CD14-positive monocyte (primary cell): ENCODE measurements around the gene TMTC1. TPM values are rescaled to one million over a fixed set of nuclear protein-coding genes. Genes with fewer than 3 reads are reported as not detected.

Experiments
- DNase-seq, 3 donors: peaks; one replicate each; pipeline ENCODE4 v3.0.0-alpha.2; 2011 to 2022
- H2AFZ ChIP-seq: 2 replicates; pipeline ENCODE4 v1.6.0; 2012; ENCODE audit warnings: mild to moderate bottlenecking, low read depth, low read length, inconsistent platforms; ENCODE audit not compliant: insufficient read depth, poor library complexity, severe bottlenecking
- H3K27ac ChIP-seq, 2 donors: 1 replicate in 1 of 2; 2 replicates in 1 of 2; pipeline ENCODE4 v1.5.1; 2012 to 2013; ENCODE audit warnings: low read length in 2 of 2, control low read depth in 1 of 2, inconsistent platforms in 1 of 2, low read depth in 1 of 2, mild to moderate bottlenecking in 1 of 2
- H3K27me3 ChIP-seq, 2 donors: one replicate each; pipeline versions ENCODE4 v1.6.0 to v1.6.1; 2011 to 2013; ENCODE audit warnings: low read length in 2 of 2; ENCODE audit not compliant: control insufficient read depth in 2 of 2, insufficient read depth in 2 of 2
- H3K36me3 ChIP-seq, 2 donors: replicated peaks in 1 of 2; 1 replicate in 1 of 2; 2 replicates in 1 of 2; pipeline versions ENCODE4 v1.5.1 to v1.6.1; 2012 to 2013; ENCODE audit warnings: low read length in 2 of 2, control low read depth in 1 of 2, inconsistent platforms in 1 of 2, mild to moderate bottlenecking in 1 of 2; ENCODE audit not compliant: insufficient read depth in 2 of 2, control insufficient read depth in 1 of 2
- H3K4me1 ChIP-seq, 2 donors: 1 replicate in 1 of 2; 2 replicates in 1 of 2; pipeline versions ENCODE4 v1.5.1 to v1.6.1; 2012 to 2013; ENCODE audit warnings: low read length in 2 of 2, control low read depth in 1 of 2, inconsistent platforms in 1 of 2, mild to moderate bottlenecking in 1 of 2, moderate library complexity in 1 of 2; ENCODE audit not compliant: insufficient read depth in 2 of 2, control insufficient read depth in 1 of 2
- H3K4me2 ChIP-seq: replicated peaks from 2 replicates; pipeline ENCODE3; 2012; ENCODE audit warnings: low read length, moderate library complexity, mild to moderate bottlenecking; ENCODE audit not compliant: poor library complexity, severe bottlenecking; ENCODE audit errors: extremely low read depth
- H3K4me3 ChIP-seq, 3 experiments: fragments of 200-600 bp in 1 of 3; sonication (generic) in 1 of 3; replicated peaks in 1 of 3; 1 replicate in 2 of 3; 2 replicates in 1 of 3; pipeline ENCODE4 v1.5.1; 2011 to 2013; ENCODE audit warnings: low read length in 3 of 3, mild to moderate bottlenecking in 3 of 3, control low read depth in 2 of 3, low read depth in 2 of 3, inconsistent platforms in 1 of 3, moderate library complexity in 1 of 3
- H3K79me2 ChIP-seq: 2 replicates; pipeline ENCODE4 v1.6.0; 2012; ENCODE audit warnings: mild to moderate bottlenecking, control low read depth, inconsistent platforms, low read length, moderate library complexity; ENCODE audit not compliant: insufficient read depth
- H3K9ac ChIP-seq: 2 replicates; pipeline ENCODE4 v1.6.0; 2017; ENCODE audit warnings: low read length, mild to moderate bottlenecking; ENCODE audit not compliant: insufficient read depth, poor library complexity, severe bottlenecking
- H3K9me3 ChIP-seq, 2 donors: replicated peaks in 1 of 2; 1 replicate in 1 of 2; 2 replicates in 1 of 2; pipeline versions ENCODE4 v1.5.1 to v1.6.1; 2012 to 2013; ENCODE audit warnings: low read length in 2 of 2, control low read depth in 1 of 2; ENCODE audit not compliant: control insufficient read depth in 1 of 2, insufficient read depth in 1 of 2
- H4K20me1 ChIP-seq: 2 replicates; pipeline ENCODE4 v1.6.0; 2012; ENCODE audit warnings: mild to moderate bottlenecking, low read length, control low read depth, moderate library complexity; ENCODE audit not compliant: insufficient read depth
- H3K27ac Mint-ChIP-seq, 7 donors: one replicate each; pipeline ENCODE4 v1.8.0; 2020; ENCODE audit warnings: mild to moderate bottlenecking in 7 of 7, mixed read lengths in 7 of 7, moderate library complexity in 6 of 7, inconsistent platforms in 2 of 7
- H3K27me3 Mint-ChIP-seq, 3 donors: one replicate each; pipeline ENCODE4 v1.8.0; 2021 to 2022; ENCODE audit warnings: low read depth in 3 of 3, mild to moderate bottlenecking in 3 of 3, mixed read lengths in 3 of 3, moderate library complexity in 3 of 3, inconsistent platforms in 1 of 3
- H3K36me3 Mint-ChIP-seq, 2 donors: one replicate each; pipeline ENCODE4 v1.8.0; 2020; ENCODE audit warnings: mixed read lengths in 2 of 2, inconsistent platforms in 1 of 2, mild to moderate bottlenecking in 1 of 2
- H3K4me1 Mint-ChIP-seq: one replicate; pipeline ENCODE4 v1.8.0; 2020; ENCODE audit warnings: mild to moderate bottlenecking, mixed read lengths
- H3K4me3 Mint-ChIP-seq, 2 donors: one replicate each; pipeline ENCODE4 v1.8.0; 2020; ENCODE audit warnings: mild to moderate bottlenecking in 2 of 2, mixed read lengths in 2 of 2, moderate library complexity in 1 of 2
- H3K9me3 Mint-ChIP-seq, 7 donors: one replicate each; pipeline ENCODE4 v1.8.0; 2020 to 2022; ENCODE audit warnings: mixed read lengths in 7 of 7, mild to moderate bottlenecking in 6 of 7, moderate library complexity in 6 of 7, inconsistent platforms in 2 of 7
- WGBS: methylation state at CpG from one replicate; pipeline ENCODE4 v1.1.5; 2013; ENCODE audit warnings: missing lambda C conversion rate; ENCODE audit not compliant: insufficient coverage; 5-methylcytosine and 5-hydroxymethylcytosine counted together
- intact Hi-C, 2 donors: fragments of 100-400 bp; cut with micrococcal nuclease; formaldehyde crosslinking; loops; one replicate each; pipeline versions ENCODE4 v1.15.0 to v1.15.1; 2023
- polyA plus RNA-seq, 3 donors: library from polyadenylated mRNA; depleted of rRNA in 1 of 3; unstranded in 2 of 3; stranded (reverse) in 1 of 3; fragments of 300-500 nt in 2 of 3; fragments of >200 nt in 1 of 3; fragmentation: Illumina TruSeq in 2 of 3; gene quantifications; 1 replicate in 2 of 3; 2 replicates in 1 of 3; pipeline ENCODE4 v1.2.3, GENCODE V29; 2012 to 2021
- TF ChIP-seq, protein P1 (sequence below): fragments of 200-600 bp; IDR thresholded peaks from one replicate; pipeline ENCODE4 v1.8.0; 2022; ENCODE audit warnings: antibody characterized with exemption, mild to moderate bottlenecking

The TMTC1 gene
- polyA plus RNA-seq, 3 donors: 0.57 to 5.6 (median 2.1) TPM

DNA sequence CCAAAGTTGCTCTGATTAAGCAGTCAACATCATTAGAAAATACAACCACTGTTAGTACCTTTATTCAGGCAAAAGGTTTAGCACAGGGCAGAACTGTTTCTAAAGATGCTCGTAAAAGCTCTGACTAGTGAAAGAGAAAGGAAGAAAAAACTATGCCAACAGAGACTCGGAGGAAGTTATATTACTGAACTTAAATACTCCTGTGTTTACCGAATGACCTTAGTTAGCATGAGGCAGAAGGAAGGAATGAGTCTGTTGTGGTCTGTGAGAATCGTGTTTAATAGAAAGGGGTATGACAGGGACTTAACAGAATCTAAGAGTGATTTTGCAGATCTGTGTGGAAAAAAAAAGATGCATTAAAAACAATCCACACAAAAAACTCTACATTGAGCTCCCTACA is 202.1 kb downstream of the TMTC1 start:
- Mint-ChIP-seq H3K9me3 (peaks cover 0 to 4% (median 0%) of the 10 kb centered on the region in 7 donors), H3K27me3 (peaks cover 0 to 2% (median 2%) of the 10 kb centered on the region in 3 donors), H3K27ac (no peak overlapping the region), H3K4me1 (peaks cover 6% of the 10 kb centered on the region), H3K36me3 (peaks cover 0 to 16% of the 10 kb centered on the region in 2 donors), H3K4me3 (no peak overlapping the region)
- TF ChIP-seq, protein P1, sequence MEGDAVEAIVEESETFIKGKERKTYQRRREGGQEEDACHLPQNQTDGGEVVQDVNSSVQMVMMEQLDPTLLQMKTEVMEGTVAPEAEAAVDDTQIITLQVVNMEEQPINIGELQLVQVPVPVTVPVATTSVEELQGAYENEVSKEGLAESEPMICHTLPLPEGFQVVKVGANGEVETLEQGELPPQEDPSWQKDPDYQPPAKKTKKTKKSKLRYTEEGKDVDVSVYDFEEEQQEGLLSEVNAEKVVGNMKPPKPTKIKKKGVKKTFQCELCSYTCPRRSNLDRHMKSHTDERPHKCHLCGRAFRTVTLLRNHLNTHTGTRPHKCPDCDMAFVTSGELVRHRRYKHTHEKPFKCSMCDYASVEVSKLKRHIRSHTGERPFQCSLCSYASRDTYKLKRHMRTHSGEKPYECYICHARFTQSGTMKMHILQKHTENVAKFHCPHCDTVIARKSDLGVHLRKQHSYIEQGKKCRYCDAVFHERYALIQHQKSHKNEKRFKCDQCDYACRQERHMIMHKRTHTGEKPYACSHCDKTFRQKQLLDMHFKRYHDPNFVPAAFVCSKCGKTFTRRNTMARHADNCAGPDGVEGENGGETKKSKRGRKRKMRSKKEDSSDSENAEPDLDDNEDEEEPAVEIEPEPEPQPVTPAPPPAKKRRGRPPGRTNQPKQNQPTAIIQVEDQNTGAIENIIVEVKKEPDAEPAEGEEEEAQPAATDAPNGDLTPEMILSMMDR: no peak
- intact Hi-C loops: no loop called here
- no peaks in the 10 kb centered on the region for H3K36me3 ChIP-seq
- H2AFZ ChIP-seq: no peak overlapping the region
- no peak overlapping the region for H3K4me2 ChIP-seq
- no CpG with 5 or more reads among the region's 4 CpGs for WGBS
- no peak overlapping the region for H3K27ac ChIP-seq
- H3K27me3 ChIP-seq: no peaks in the 10 kb centered on the region
- H4K20me1 ChIP-seq: no peaks in the 10 kb centered on the region
- peaks cover 0 to 3% of the 10 kb centered on the region in 2 donors for H3K4me1 ChIP-seq
- H3K4me3 ChIP-seq: no peak overlapping the region
- no peak overlapping the region for H3K9ac ChIP-seq
- no peaks in the 10 kb centered on the region for H3K9me3 ChIP-seq
- DNase-seq: no peak
- no peaks in the 10 kb centered on the region for H3K79me2 ChIP-seq

DNA sequence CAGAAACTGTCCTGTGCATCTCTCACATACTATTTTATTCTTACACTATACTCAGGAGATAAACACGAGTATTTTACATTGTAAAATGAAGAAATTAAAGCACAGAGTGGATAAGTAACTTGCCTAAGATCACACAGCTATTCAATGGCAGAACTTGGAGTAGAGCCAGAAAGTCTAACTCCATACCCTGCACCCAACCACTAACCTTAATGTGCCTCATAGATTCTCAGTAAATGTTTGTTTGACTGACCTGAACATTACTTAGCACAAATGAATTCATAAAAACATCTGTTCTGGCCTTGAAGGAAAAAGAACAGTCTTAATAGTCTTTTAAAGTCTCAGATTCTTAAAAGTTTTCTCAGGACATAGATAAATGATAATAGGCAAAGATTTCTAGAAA is 202.8 kb downstream of the TMTC1 start:
- no peak for DNase-seq
- Histone ChIP-seq H3K9ac (no peak overlapping the region), H2AFZ (no peak overlapping the region), H3K79me2 (no peaks in the 10 kb centered on the region), H3K4me1 (peaks cover 0 to 3% of the 10 kb centered on the region in 2 donors), H3K27me3 (no peaks in the 10 kb centered on the region), H3K27ac (no peak overlapping the region), H3K9me3 (no peaks in the 10 kb centered on the region), H3K36me3 (no peaks in the 10 kb centered on the region), H4K20me1 (no peaks in the 10 kb centered on the region), H3K4me2 (no peak overlapping the region), H3K4me3 (no peak overlapping the region)
- peaks cover 6% of the 10 kb centered on the region for H3K4me1 Mint-ChIP-seq
- peaks cover 0 to 5% (median 0%) of the 10 kb centered on the region in 7 donors for H3K9me3 Mint-ChIP-seq
- H3K4me3 Mint-ChIP-seq: no peak overlapping the region
- H3K27ac Mint-ChIP-seq: no peak overlapping the region
- intact Hi-C loops: no loop called here
- TF ChIP-seq, protein P1: no peak
- H3K27me3 Mint-ChIP-seq: peaks cover 0 to 2% (median 2%) of the 10 kb centered on the region in 3 donors
- peaks cover 0 to 21% of the 10 kb centered on the region in 2 donors for H3K36me3 Mint-ChIP-seq
- no CpG with 5 or more reads among the region's 1 CpG for WGBS
